Measurements from ENCODE around the gene TMEM18.
"Not testable (repeated sequence)": the region's sequence is repeated elsewhere in the genome, so short reads cannot be mapped to it uniquely, and the experiment has no call there.

The TMEM18 gene

DNA sequence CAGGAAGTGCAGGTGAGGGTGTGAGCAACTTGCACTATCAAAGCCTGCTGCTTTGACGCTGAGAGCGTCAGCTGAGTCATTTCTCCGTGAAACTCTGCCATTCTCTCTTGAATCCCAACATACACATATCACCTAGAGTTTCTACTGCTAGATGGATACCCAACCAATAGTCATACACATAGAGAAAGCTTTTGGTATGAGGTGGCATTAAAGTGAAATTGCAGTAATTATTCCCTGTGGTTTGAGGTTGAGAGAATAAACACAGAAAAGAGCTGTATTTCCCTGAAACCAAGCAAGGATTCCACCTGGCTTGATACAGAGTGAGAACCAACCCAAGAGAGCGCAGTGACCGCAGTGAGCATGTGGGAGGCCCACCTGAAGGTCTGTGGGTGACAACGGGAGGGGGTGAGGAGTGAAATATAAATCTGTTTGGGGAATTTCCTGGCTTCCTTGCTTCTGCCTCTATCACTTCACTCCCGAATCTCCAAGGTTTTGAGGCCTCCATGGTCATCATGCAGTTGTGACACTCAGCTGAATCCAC, 28.8 kb upstream of the TMEM18 start:
- no peak overlapping the region for H3K4me3 Mint-ChIP-seq
- peaks cover 5% of the 10 kb centered on the region for H3K27me3 Mint-ChIP-seq
- no peaks in the 10 kb centered on the region for H3K9me3 Mint-ChIP-seq (ENCODE audit: low read depth)
- H3K36me3 Mint-ChIP-seq = no peaks in the 10 kb centered on the region
- peaks cover 1% of the 10 kb centered on the region for H3K4me1 Mint-ChIP-seq (ENCODE audit: low read depth)
- H3K27ac Mint-ChIP-seq = no peak overlapping the region

DNA sequence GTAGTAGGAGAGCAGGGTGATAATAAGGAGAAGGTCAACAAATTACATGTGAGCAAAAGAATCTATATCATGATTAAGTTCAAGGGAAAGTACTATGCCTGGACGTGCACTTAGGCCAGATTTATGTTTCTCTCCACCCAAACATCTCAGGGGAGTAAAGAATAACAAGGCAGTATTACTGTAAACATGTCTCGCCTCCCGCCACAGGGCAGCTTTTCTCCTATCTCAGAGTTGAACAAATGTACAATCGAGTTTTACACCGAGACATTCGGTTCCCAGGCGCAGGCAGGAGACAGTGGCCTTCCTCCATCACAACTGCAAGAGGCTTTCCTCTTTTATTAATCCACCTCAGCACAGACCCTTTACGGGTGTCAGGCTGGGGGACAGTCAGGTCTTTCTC, 25.6 kb upstream of the TMEM18 start:
- H3K27ac Mint-ChIP-seq; H3K4me1 Mint-ChIP-seq (ENCODE audit: low read depth); H3K9me3 Mint-ChIP-seq (ENCODE audit: low read depth); H3K4me3 Mint-ChIP-seq; H3K36me3 Mint-ChIP-seq; H3K27me3 Mint-ChIP-seq: not testable (repeated sequence)

DNA sequence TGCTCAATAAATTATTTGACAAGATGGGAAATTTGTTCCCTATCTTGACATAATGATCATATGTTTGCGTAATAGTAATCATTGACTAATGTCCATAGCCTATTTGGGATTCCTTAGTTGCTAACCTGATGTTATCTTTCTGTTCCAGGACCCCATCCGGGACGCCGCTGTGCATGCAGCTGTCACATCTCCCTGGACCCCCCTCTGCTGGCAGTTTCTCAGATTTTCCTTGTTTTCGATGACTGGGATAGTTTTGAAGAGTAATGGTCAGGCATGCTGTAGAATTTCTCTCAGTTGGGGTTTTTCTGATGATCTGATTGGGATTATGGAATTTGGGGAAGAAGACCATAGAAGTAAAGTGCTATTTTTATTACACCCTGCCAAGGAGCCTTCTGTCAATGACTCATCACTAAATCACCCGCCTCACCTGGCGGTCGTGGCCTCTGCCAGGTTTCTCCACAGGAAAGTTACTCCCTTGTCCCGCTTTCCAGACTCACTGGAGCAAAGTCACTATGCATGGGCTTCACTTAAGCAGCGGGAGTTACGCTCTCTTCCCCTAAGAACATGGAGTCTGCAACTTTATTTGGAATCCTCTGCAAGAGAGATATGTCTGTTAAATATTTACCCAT, 19.9 kb upstream of the TMEM18 start:
- H3K4me3 Mint-ChIP-seq = no peak overlapping the region
- H3K27me3 Mint-ChIP-seq = peaks cover 8% of the 10 kb centered on the region
- H3K9me3 Mint-ChIP-seq (ENCODE audit: low read depth) = no peaks in the 10 kb centered on the region
- H3K4me1 Mint-ChIP-seq (ENCODE audit: low read depth) = peaks cover 2% of the 10 kb centered on the region
- H3K27ac Mint-ChIP-seq = no peak overlapping the region
- H3K36me3 Mint-ChIP-seq = no peaks in the 10 kb centered on the region

DNA sequence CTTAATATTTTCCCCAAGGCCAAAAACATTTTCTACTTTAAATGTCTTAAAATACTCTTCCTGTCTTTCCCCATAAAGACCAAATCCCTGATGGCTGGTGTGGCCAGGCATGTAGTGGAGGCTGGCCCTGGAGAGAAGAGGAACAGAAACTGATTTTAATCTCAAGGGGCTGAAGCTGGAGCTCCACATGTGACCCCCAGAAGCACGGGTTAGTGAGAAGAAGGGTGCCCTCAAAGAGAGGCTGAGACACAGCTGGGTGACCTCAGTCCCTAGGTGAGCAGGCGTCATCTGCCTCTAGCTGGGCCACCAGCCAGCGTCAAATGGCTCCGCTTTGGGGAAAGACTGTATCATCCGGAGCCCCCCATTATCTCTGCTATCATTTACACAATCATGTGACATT, 19.3 kb upstream of the TMEM18 start:
- no peak overlapping the region for H3K4me3 Mint-ChIP-seq
- peaks cover 2% of the 10 kb centered on the region for H3K4me1 Mint-ChIP-seq (ENCODE audit: low read depth)
- no peaks in the 10 kb centered on the region for H3K9me3 Mint-ChIP-seq (ENCODE audit: low read depth)
- no peak overlapping the region for H3K27ac Mint-ChIP-seq
- H3K36me3 Mint-ChIP-seq = no peaks in the 10 kb centered on the region
- H3K27me3 Mint-ChIP-seq = peaks cover 6% of the 10 kb centered on the region

DNA sequence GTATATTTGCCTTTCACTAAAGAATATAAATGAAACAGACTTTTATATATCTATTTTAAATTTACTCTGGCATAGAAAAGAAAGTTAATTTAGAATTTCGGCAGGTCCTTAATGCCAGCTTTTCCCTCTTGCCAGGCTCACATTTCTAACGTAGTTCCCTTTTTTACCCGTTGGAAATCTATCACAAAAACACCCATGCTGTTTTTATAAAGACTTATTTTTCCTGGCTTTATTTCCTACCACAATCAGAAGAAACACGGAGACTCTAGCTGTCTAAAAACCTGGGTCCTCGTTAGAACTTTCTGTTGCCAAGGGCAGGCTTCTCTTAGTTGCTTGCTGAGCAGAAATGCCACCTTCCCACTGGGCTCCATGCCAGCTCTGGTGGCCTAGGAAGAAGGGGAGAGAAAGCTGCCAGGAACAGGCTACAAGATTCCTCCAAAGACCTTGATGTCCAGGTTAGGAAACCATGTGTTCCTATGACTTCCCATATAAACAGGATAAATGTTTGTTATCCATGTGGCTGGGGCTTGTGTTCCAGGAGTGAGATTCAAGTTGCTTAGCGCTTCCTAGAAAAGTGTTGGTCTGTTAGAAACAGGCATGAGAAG, 17.8 kb upstream of the TMEM18 start:
- H3K9me3 Mint-ChIP-seq (ENCODE audit: low read depth) = no peaks in the 10 kb centered on the region
- H3K36me3 Mint-ChIP-seq = no peaks in the 10 kb centered on the region
- H3K4me1 Mint-ChIP-seq (ENCODE audit: low read depth) = peaks cover 2% of the 10 kb centered on the region
- no peak overlapping the region for H3K4me3 Mint-ChIP-seq
- no peak overlapping the region for H3K27ac Mint-ChIP-seq
- H3K27me3 Mint-ChIP-seq = peaks cover 5% of the 10 kb centered on the region

DNA sequence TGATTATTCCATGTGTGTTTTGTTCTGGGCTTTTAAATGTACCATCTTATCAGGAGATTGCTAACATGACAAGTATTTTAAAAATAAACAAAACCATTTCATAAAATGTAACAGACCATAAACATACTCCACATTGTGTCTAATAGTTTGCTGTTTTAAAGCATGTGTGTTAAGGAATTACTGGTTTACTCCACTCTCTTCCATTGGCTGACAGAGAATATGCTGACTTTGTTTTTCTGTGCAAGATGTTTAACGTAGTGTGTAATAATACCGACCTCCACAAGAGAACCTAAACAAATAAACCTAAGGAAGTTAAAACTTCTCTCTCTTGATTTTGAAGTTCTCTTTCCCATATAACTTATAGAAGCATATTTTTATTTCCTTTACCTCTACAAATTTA, 17.0 kb upstream of the TMEM18 start:
- Mint-ChIP-seq H3K9me3 (ENCODE audit: low read depth) (no peaks in the 10 kb centered on the region), H3K27me3 (peaks cover 2% of the 10 kb centered on the region), H3K27ac (no peak overlapping the region), H3K36me3 (no peaks in the 10 kb centered on the region), H3K4me1 (ENCODE audit: low read depth) (peaks cover 2% of the 10 kb centered on the region), H3K4me3 (no peak overlapping the region)

DNA sequence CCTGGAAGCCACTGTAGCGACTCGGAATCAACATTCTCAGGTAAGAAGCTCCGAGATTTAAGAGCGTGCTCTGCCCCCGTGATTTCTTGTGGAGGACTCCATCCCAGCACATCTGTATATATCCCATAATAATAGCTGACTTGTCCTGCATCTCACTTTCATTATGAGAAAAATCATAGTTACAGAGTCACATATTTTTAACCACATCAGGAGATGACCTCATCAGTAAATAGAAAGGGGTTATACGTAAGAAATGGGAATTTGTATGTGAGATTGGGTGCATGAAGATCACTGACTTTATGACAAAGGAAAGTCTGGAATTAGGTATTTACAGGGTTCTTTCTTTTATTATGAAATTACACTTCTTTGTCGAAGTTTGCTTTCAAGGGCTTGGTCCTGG, 16.4 kb upstream of the TMEM18 start:
- Mint-ChIP-seq H3K4me1 (ENCODE audit: low read depth) (peaks cover 2% of the 10 kb centered on the region), H3K27ac (no peak overlapping the region), H3K9me3 (ENCODE audit: low read depth) (no peaks in the 10 kb centered on the region), H3K36me3 (no peaks in the 10 kb centered on the region), H3K4me3 (no peak overlapping the region), H3K27me3 (peaks cover 2% of the 10 kb centered on the region)

DNA sequence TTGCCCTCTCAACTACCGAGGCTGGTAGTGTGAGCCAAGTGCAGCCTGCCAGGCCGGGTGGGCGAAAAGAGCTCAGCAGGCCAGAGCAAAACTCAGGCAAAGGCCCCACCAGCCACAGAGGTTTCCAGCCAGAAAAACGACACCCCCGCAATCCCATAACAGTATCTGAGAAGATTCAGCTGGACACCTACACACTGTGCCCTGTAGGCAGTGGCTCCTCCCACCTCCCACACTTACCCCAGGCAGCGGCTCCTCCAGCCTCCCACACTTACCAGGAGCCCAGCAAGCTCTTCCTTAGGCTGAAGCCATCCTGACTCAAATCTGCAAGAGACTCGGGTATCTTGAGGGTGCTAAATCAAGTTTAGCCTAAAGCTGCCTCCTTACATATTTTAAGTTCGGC, 15.6 kb upstream of the TMEM18 start:
- no peak overlapping the region for H3K27ac Mint-ChIP-seq
- H3K9me3 Mint-ChIP-seq (ENCODE audit: low read depth) = no peaks in the 10 kb centered on the region
- no peaks in the 10 kb centered on the region for H3K36me3 Mint-ChIP-seq
- H3K27me3 Mint-ChIP-seq = peaks cover 5% of the 10 kb centered on the region
- peaks cover 2% of the 10 kb centered on the region for H3K4me1 Mint-ChIP-seq (ENCODE audit: low read depth)
- H3K4me3 Mint-ChIP-seq = no peak overlapping the region

DNA sequence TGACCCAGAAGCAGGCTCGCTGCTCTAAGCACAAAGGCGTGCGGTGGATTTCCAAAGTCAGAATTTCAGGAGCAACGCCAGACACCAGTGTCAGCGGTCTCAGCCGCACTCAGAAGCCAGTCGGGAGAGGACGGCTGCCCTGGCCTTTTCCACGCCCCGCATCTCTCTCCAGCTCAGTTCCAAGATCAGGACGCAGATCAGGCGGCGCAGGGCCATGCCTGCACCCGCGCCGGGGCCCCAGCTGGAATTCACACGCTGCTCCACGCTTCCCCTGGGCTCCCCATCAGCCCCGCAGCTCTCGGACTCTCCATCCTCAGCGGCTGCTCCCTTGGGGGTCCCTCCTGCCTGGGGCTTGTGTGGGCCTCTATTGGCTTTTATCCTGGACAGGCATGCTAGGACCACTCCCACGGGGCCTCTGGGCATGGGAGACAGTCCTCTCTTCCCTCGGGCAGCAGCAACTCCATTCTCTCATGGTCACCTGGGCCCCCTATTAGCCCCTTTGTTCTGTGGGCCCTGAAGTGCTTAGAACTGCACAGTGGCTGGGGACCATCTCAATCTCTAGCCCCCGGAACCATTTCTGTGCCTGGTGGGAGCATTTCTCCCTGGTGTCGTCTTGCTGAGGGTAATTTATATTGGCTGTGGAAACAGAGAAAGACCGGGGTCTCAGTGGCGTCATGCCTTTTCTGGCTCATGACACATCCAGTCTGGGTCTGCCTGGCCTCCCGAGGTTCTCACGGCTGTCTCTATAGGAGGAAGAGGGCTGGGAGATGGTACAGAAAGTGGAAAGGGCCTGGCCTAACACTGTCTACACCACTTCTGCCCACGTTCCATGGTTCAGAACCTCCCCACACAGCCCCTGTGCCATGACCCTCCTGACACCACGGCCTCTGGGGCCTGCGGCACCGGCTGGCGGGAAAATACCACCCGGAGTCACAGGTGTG, 14.9 kb upstream of the TMEM18 start:
- no peaks in the 10 kb centered on the region for H3K36me3 Mint-ChIP-seq
- H3K4me1 Mint-ChIP-seq (ENCODE audit: low read depth) = peaks cover 2% of the 10 kb centered on the region
- H3K9me3 Mint-ChIP-seq (ENCODE audit: low read depth) = no peaks in the 10 kb centered on the region
- no peak overlapping the region for H3K4me3 Mint-ChIP-seq
- H3K27ac Mint-ChIP-seq = no peak overlapping the region
- peaks cover 5% of the 10 kb centered on the region for H3K27me3 Mint-ChIP-seq

DNA sequence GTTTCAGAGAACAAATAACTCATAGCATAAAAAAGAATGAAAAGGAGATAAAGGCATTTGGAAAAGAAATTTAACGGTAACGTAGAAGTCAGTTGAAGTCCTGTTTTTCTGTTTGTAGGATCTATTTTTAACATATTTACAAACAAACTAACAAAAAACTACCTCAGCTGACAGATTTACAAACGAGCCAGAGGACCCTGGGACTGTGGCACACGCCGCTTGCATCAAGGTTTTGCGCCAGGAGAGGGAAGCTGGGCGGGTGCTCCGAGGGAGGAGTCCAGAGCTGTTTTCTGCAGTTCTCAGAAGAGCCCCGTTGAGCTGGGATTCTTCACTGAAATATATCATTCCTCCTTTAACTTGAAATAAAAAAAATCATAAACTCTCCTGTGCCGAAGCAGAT, 13.6 kb upstream of the TMEM18 start:
- peaks cover 2% of the 10 kb centered on the region for H3K4me1 Mint-ChIP-seq (ENCODE audit: low read depth)
- H3K27me3 Mint-ChIP-seq = peaks cover 5% of the 10 kb centered on the region
- no peaks in the 10 kb centered on the region for H3K36me3 Mint-ChIP-seq
- no peak overlapping the region for H3K27ac Mint-ChIP-seq
- H3K9me3 Mint-ChIP-seq (ENCODE audit: low read depth) = no peaks in the 10 kb centered on the region
- H3K4me3 Mint-ChIP-seq = no peak overlapping the region

DNA sequence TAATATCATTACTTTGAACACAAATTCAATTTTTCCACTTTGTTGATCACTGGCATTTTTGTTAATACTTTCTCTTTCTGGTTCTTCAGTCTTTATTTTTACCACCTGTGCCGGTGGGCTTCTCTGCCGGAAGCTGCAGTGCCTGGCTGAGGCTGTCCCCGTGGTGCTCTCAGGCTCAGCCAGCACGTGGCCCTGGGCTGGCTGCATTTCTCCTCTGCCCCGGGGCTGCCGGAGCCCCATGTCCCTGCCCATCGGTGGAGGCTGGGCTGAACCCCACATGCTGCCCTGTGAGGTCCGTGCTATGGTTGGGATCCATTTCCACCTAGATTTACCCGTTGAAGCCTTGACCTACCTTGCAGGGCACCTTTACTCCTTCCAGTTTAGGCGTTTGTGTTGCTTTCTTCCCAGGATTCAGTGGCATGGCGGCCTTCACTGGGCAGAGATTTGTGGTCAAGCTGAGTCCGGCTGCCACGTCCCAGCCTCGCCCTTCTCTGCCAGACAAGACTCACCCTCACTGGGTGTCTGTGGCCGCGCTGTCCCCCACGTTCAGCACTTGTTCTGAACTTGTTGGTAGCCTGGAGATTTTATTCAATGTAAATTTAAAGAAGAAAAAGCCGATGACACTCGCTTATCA, 12.8 kb upstream of the TMEM18 start:
- H3K27ac Mint-ChIP-seq = peak overlapping the region; percentile 6
- peaks cover 5% of the 10 kb centered on the region for H3K27me3 Mint-ChIP-seq
- H3K4me1 Mint-ChIP-seq (ENCODE audit: low read depth) = peaks cover 2% of the 10 kb centered on the region
- H3K9me3 Mint-ChIP-seq (ENCODE audit: low read depth) = peaks cover 4% of the 10 kb centered on the region
- no peak overlapping the region for H3K4me3 Mint-ChIP-seq
- H3K36me3 Mint-ChIP-seq = peaks cover 3% of the 10 kb centered on the region

DNA sequence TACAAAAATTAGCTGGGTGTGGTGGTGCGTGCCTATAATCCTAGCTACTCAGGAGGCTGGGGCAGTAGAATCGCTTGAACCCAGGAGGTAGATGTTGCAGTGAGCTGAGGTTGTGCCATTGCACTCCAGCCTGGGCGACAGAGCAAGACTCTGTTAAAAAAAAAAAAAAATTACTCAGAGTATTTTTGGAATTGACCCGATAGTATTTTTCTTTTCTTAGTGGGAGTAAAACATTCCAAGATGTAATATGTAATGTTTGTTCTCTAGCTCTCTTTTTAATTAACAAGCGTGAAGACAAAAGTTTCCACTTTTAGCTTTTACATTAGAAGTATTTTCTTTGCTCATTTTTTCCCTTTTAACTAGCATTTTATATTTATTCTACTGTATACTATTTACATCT, 12.0 kb upstream of the TMEM18 start:
- Mint-ChIP-seq H3K4me1 (ENCODE audit: low read depth) (peaks cover 2% of the 10 kb centered on the region), H3K36me3 (peaks cover 7% of the 10 kb centered on the region), H3K4me3 (no peak overlapping the region), H3K9me3 (ENCODE audit: low read depth) (peaks cover 8% of the 10 kb centered on the region), H3K27ac (no peak overlapping the region), H3K27me3 (peaks cover 4% of the 10 kb centered on the region)

DNA sequence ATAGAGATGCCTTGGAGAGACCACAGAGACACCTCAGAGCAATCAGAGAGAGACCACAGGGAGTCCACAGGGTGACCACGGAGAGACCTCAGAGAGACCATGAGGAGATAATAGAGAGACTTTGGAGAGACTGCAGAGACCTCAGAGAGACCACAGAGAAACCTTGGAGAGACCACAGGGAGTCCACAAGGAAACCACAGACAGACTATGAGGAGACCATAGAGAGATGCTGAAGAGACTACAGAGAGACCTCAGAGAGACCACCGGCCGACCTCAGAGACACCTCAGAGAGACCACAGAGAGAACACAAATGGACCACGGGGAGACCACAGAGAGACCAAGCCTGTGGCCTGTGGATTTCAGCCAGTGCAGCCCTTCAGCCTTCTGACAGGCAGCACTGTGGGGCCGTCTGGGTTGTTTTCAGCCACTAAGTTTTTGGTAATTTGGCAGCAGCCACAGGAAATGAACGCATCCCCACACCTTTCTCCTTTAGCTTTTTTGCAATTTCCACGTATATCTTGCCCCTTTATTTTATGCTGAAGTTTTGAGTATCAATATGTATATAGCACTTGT, 11.4 kb upstream of the TMEM18 start:
- Mint-ChIP-seq H3K27me3 (peaks cover 3% of the 10 kb centered on the region), H3K4me3 (no peak overlapping the region), H3K9me3 (ENCODE audit: low read depth) (peaks cover 8% of the 10 kb centered on the region), H3K27ac (no peak overlapping the region), H3K36me3 (peaks cover 11% of the 10 kb centered on the region), H3K4me1 (ENCODE audit: low read depth) (peaks cover 2% of the 10 kb centered on the region)

DNA sequence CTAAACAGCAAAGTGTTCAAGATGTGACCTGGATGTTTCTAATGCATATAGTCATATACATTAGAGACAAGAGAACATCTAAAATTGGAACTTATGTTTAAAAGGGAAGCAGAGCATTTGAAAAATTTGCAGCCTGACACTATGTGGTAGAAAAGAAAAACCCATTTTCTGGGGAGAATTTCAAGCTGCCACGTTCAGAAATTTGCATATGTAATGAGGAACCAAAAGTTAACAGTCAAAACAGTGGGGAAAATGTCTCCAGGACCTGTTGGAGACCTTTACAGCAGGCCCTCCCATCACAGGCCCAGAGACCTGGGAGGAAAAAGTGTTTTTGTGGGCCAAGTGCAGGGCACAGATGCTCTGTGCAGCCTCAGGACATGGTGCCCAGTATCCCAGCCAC, 8.2 kb upstream of the TMEM18 start:
- no peak overlapping the region for H3K4me3 Mint-ChIP-seq
- peaks cover 3% of the 10 kb centered on the region for H3K27me3 Mint-ChIP-seq
- H3K27ac Mint-ChIP-seq = no peak overlapping the region
- peaks cover 8% of the 10 kb centered on the region for H3K9me3 Mint-ChIP-seq (ENCODE audit: low read depth)
- H3K36me3 Mint-ChIP-seq = peaks cover 11% of the 10 kb centered on the region
- H3K4me1 Mint-ChIP-seq (ENCODE audit: low read depth) = no peaks in the 10 kb centered on the region
